GM21723 (cell line): Measurements from ENCODE around the gene NTM.
A peak's percentile ranks its signal among the peaks of the same experiment; 100 is the strongest.

ENCODE experiments used
- ATAC-seq: cut with Tn5 transposase; IDR thresholded peaks from one replicate; pipeline ENCODE4 v1.9.1; 2021; ENCODE audit warnings: mild to moderate bottlenecking, moderate library complexity; ENCODE audit not compliant: unreplicated experiment

NTM gene

GRCh38 chr11:131682373-131683015 is 312.1 kb downstream of the NTM start:
- no peak for ATAC-seq

- ATAC-seq: no peak
Measured at GRCh38 chr11:131683131-131683530, 312.7 kb downstream of the NTM start.

- ATAC-seq: no peak
Measured at GRCh38 chr11:131683666-131684065, 313.3 kb downstream of the NTM start.

GRCh38 chr11:131684111-131685060 is 314.0 kb downstream of the NTM start:
- ATAC-seq: no peak

GRCh38 chr11:131685206-131685605 is 314.8 kb downstream of the NTM start:
- ATAC-seq: no peak

GRCh38 chr11:131685906-131686305 is 315.5 kb downstream of the NTM start:
- ATAC-seq: no peak

GRCh38 chr11:131686836-131687235 is 316.4 kb downstream of the NTM start:
- ATAC-seq: no peak

GRCh38 chr11:131687291-131688047 is 317.1 kb downstream of the NTM start:
- ATAC-seq: no peak

GRCh38 chr11:131688048-131688693 is 317.8 kb downstream of the NTM start:
- ATAC-seq: peak; percentile 77

- ATAC-seq: no peak
Measured at GRCh38 chr11:131689049-131689925, 318.9 kb downstream of the NTM start.

- no peak for ATAC-seq
Measured at GRCh38 chr11:131690362-131690761, 319.9 kb downstream of the NTM start.

- no peak for ATAC-seq
Measured at GRCh38 chr11:131690776-131691175, 320.4 kb downstream of the NTM start.

GRCh38 chr11:131691181-131692041 is 321.0 kb downstream of the NTM start:
- ATAC-seq: peak; percentile 47

- no peak for ATAC-seq
Measured at GRCh38 chr11:131692151-131692550, 321.7 kb downstream of the NTM start.

- no peak for ATAC-seq
Measured at GRCh38 chr11:131692961-131693360, 322.5 kb downstream of the NTM start.

- ATAC-seq: no peak
Measured at GRCh38 chr11:131693756-131694155, 323.3 kb downstream of the NTM start.

GRCh38 chr11:131694526-131695424 is 324.4 kb downstream of the NTM start:
- ATAC-seq: peak; percentile 97

- ATAC-seq: no peak
Measured at GRCh38 chr11:131695889-131696429, 325.5 kb downstream of the NTM start.
